Neuronal stem cell (in vitro differentiated cells): ENCODE results near the gene IDUA.

Experiments
- DNase-seq: peaks from one replicate; pipeline ENCODE4 v3.0.0-alpha.2; 2013; ENCODE audit warnings: low spot score
- H2AFZ ChIP-seq: one replicate; pipeline ENCODE4 v1.6.1; 2013; ENCODE audit warnings: mild to moderate bottlenecking, low read length, inconsistent platforms
- H2AK5ac ChIP-seq: 2 replicates; pipeline ENCODE4 v1.6.1; 2013; ENCODE audit warnings: low read depth, mild to moderate bottlenecking, inconsistent platforms, low read length, moderate library complexity, mixed read lengths
- H2BK120ac ChIP-seq: 2 replicates; pipeline ENCODE4 v1.6.1; 2013; ENCODE audit warnings: low read depth, mild to moderate bottlenecking, inconsistent platforms, low read length, moderate library complexity, mixed read lengths
- H2BK12ac ChIP-seq: one replicate; pipeline ENCODE4 v1.6.1; 2013; ENCODE audit warnings: low read length, inconsistent platforms
- H2BK15ac ChIP-seq: 2 replicates; pipeline ENCODE4 v1.6.1; 2013; ENCODE audit warnings: mild to moderate bottlenecking, low read length, inconsistent platforms, mixed read lengths
- H2BK5ac ChIP-seq: one replicate; pipeline ENCODE4 v1.6.1; 2013; ENCODE audit warnings: inconsistent platforms, mild to moderate bottlenecking, low read length, moderate library complexity
- H3K14ac ChIP-seq: one replicate; pipeline ENCODE4 v1.6.1; 2013; ENCODE audit warnings: low read length, inconsistent platforms
- H3K18ac ChIP-seq: 2 replicates; pipeline ENCODE4 v1.6.1; 2013; ENCODE audit warnings: low read length, inconsistent platforms
- H3K23ac ChIP-seq: 2 replicates; pipeline ENCODE4 v1.6.1; 2013; ENCODE audit warnings: low read depth, mild to moderate bottlenecking, mixed read lengths, low read length, inconsistent platforms; ENCODE audit not compliant: poor library complexity
- H3K27ac ChIP-seq: replicated peaks from 3 replicates; pipeline ENCODE4 v1.5.1; 2013; ENCODE audit warnings: low read length, inconsistent platforms
- H3K27me3 ChIP-seq, 3 experiments: 2 replicates each; pipeline ENCODE4 v1.6.1; 2013; ENCODE audit warnings: low read length in 3 of 3, mild to moderate bottlenecking in 2 of 3, inconsistent platforms in 1 of 3, low read depth in 1 of 3, mixed read lengths in 1 of 3, moderate library complexity in 1 of 3; ENCODE audit not compliant: control insufficient read depth in 3 of 3, insufficient read depth in 3 of 3
- H3K36me3 ChIP-seq, 2 donors: replicated peaks in 1 of 2; 2 replicates each; pipeline ENCODE4 v1.6.1; 2013; ENCODE audit warnings: low read length in 2 of 2; ENCODE audit not compliant: control insufficient read depth in 2 of 2, insufficient read depth in 2 of 2
- H3K4ac ChIP-seq: 2 replicates; pipeline ENCODE4 v1.6.1; 2013; ENCODE audit warnings: inconsistent platforms, mild to moderate bottlenecking, low read length, moderate library complexity
- H3K4me1 ChIP-seq, 2 donors: 1 replicate in 1 of 2; 2 replicates in 1 of 2; pipeline ENCODE4 v1.6.1; 2013; ENCODE audit warnings: low read length in 2 of 2, low read depth in 1 of 2; ENCODE audit not compliant: control insufficient read depth in 2 of 2, insufficient read depth in 1 of 2
- H3K4me2 ChIP-seq: one replicate; pipeline ENCODE4 v1.6.1; 2013; ENCODE audit warnings: mild to moderate bottlenecking, low read length, inconsistent platforms; ENCODE audit not compliant: insufficient read depth, poor library complexity, severe bottlenecking
- H3K4me3 ChIP-seq, 2 donors: 2 replicates each; pipeline ENCODE4 v1.5.1; 2013; ENCODE audit warnings: low read length in 2 of 2, mild to moderate bottlenecking in 2 of 2, inconsistent platforms in 1 of 2, moderate library complexity in 1 of 2
- H3K79me1 ChIP-seq: one replicate; pipeline ENCODE4 v1.6.1; 2013; ENCODE audit warnings: low read depth, mild to moderate bottlenecking, inconsistent platforms, low read length, moderate library complexity
- H3K9ac ChIP-seq: one replicate; pipeline ENCODE4 v1.6.1; 2013; ENCODE audit warnings: mild to moderate bottlenecking, low read depth, low read length, inconsistent platforms; ENCODE audit not compliant: poor library complexity
- H3K9me3 ChIP-seq, 2 donors: replicated peaks in 1 of 2; 2 replicates each; pipeline versions ENCODE3 to v1.6.1; 2013; ENCODE audit warnings: low read length in 2 of 2, mild to moderate bottlenecking in 2 of 2, inconsistent platforms in 1 of 2, low read depth in 1 of 2, mixed read lengths in 1 of 2, moderate library complexity in 1 of 2; ENCODE audit not compliant: control insufficient read depth in 2 of 2, insufficient read depth in 1 of 2
- H4K8ac ChIP-seq: one replicate; pipeline ENCODE4 v1.6.1; 2013; ENCODE audit warnings: low read depth, mild to moderate bottlenecking, inconsistent platforms, low read length, moderate library complexity
- H4K91ac ChIP-seq: one replicate; pipeline ENCODE4 v1.6.1; 2013; ENCODE audit warnings: low read length, low read depth, mild to moderate bottlenecking, inconsistent platforms; ENCODE audit not compliant: poor library complexity
- WGBS, 2 donors: extraction: QIAGEN DNeasy Blood & Tissue Kit; methylation state at CpG; one replicate each; pipeline ENCODE4 v1.1.7; 2013; ENCODE audit warnings: missing lambda C conversion rate in 2 of 2, mixed read lengths in 1 of 2; ENCODE audit not compliant: insufficient read length in 2 of 2, insufficient replicate concordance in 1 of 2; ENCODE audit errors: extremely low coverage in 2 of 2; 5-methylcytosine and 5-hydroxymethylcytosine counted together

Gene IDUA

GRCh38 chr4:968221-968620, 18.6 kb upstream of the IDUA start:
- H2BK12ac ChIP-seq = no peak overlapping the region
- no peak overlapping the region for H3K14ac ChIP-seq
- peak overlapping the region; percentile 85 for H3K23ac ChIP-seq
- no peak overlapping the region for H3K4me3 ChIP-seq
- H3K27me3 ChIP-seq = peaks cover 0 to 46% (median 14%) of the 10 kb centered on the region in 3 experiments
- H2BK5ac ChIP-seq = no peak overlapping the region
- H2AFZ ChIP-seq = no peak overlapping the region
- H4K8ac ChIP-seq = no peak overlapping the region
- H3K4me2 ChIP-seq = no peak overlapping the region
- H3K9ac ChIP-seq = peak overlapping the region; percentile 60
- DNase-seq = no peak
- H3K4me1 ChIP-seq = peaks cover 2 to 10% of the 10 kb centered on the region in 2 donors
- no peaks in the 10 kb centered on the region for H3K9me3 ChIP-seq
- no peak overlapping the region for H2BK15ac ChIP-seq
- H3K18ac ChIP-seq = no peak overlapping the region
- H4K91ac ChIP-seq = no peak overlapping the region
- H3K36me3 ChIP-seq = peaks cover 2 to 10% of the 10 kb centered on the region in 2 donors
- WGBS, 2 donors = no CpG with 5 or more reads among the region's 24 CpGs
- no peak overlapping the region for H2BK120ac ChIP-seq
- no peak overlapping the region for H3K4ac ChIP-seq
- H2AK5ac ChIP-seq = peak overlapping the region; percentile 84
- peaks cover 3% of the 10 kb centered on the region for H3K79me1 ChIP-seq
- H3K27ac ChIP-seq = no peak overlapping the region

- no peak overlapping the region for H2AFZ ChIP-seq
- no peak overlapping the region for H3K4ac ChIP-seq
- no peak overlapping the region for H4K8ac ChIP-seq
- no peaks in the 10 kb centered on the region for H3K9me3 ChIP-seq
- no CpG with 5 or more reads among the region's 23 CpGs for WGBS, 2 donors
- no peak overlapping the region for H3K4me3 ChIP-seq
- H2BK12ac ChIP-seq = no peak overlapping the region
- peak overlapping the region; percentile 60 for H3K9ac ChIP-seq
- peaks cover 2 to 10% of the 10 kb centered on the region in 2 donors for H3K36me3 ChIP-seq
- no peak for DNase-seq
- H3K27ac ChIP-seq = no peak overlapping the region
- peaks cover 2 to 10% of the 10 kb centered on the region in 2 donors for H3K4me1 ChIP-seq
- H2BK5ac ChIP-seq = no peak overlapping the region
- peaks cover 0 to 46% (median 14%) of the 10 kb centered on the region in 3 experiments for H3K27me3 ChIP-seq
- H3K14ac ChIP-seq = no peak overlapping the region
- H3K4me2 ChIP-seq = peak overlapping the region; percentile 11
- H4K91ac ChIP-seq = no peak overlapping the region
- H2BK120ac ChIP-seq = no peak overlapping the region
- peak overlapping the region; percentile 84 for H2AK5ac ChIP-seq
- peak overlapping the region; percentile 80 for H3K18ac ChIP-seq
- H3K79me1 ChIP-seq = peaks cover 1% of the 10 kb centered on the region
- H2BK15ac ChIP-seq = no peak overlapping the region
- H3K23ac ChIP-seq = peak overlapping the region; percentile 85
These were observed 18.0 kb upstream of the IDUA start for GRCh38 chr4:968621-969394.

- H3K9me3 ChIP-seq = peaks cover 7 to 11% of the 10 kb centered on the region in 2 donors
- no peak overlapping the region for H3K23ac ChIP-seq
- no peak overlapping the region for H2BK15ac ChIP-seq
- no peak for DNase-seq
- H3K36me3 ChIP-seq = peaks cover 2 to 6% of the 10 kb centered on the region in 2 donors
- no peak overlapping the region for H4K91ac ChIP-seq
- peaks cover 2 to 10% of the 10 kb centered on the region in 2 donors for H3K4me1 ChIP-seq
- H3K79me1 ChIP-seq = no peaks in the 10 kb centered on the region
- H3K18ac ChIP-seq = no peak overlapping the region
- H3K4me3 ChIP-seq = no peak overlapping the region
- H3K27ac ChIP-seq = no peak overlapping the region
- no peak overlapping the region for H3K9ac ChIP-seq
- no peak overlapping the region for H2AFZ ChIP-seq
- no CpG with 5 or more reads among the region's 25 CpGs for WGBS, 2 donors
- H3K4ac ChIP-seq = no peak overlapping the region
- no peak overlapping the region for H4K8ac ChIP-seq
- H3K4me2 ChIP-seq = no peak overlapping the region
- H3K14ac ChIP-seq = no peak overlapping the region
- H2AK5ac ChIP-seq = no peak overlapping the region
- H2BK120ac ChIP-seq = no peak overlapping the region
- no peak overlapping the region for H2BK5ac ChIP-seq
- peaks cover 0 to 46% (median 14%) of the 10 kb centered on the region in 3 experiments for H3K27me3 ChIP-seq
- no peak overlapping the region for H2BK12ac ChIP-seq
These were observed 16.6 kb upstream of the IDUA start for GRCh38 chr4:970046-970745.
